SKM-1 treated with dmso at 0.1 percent for 144 hours (cell line): ENCODE results near the gene KCND3.

Experiments
- DNase-seq: peaks from one replicate; lab custom pipeline; 2025; ENCODE audit not compliant: unreplicated experiment; lab: John Stamatoyannopoulos, UW

The KCND3 gene

DNA sequence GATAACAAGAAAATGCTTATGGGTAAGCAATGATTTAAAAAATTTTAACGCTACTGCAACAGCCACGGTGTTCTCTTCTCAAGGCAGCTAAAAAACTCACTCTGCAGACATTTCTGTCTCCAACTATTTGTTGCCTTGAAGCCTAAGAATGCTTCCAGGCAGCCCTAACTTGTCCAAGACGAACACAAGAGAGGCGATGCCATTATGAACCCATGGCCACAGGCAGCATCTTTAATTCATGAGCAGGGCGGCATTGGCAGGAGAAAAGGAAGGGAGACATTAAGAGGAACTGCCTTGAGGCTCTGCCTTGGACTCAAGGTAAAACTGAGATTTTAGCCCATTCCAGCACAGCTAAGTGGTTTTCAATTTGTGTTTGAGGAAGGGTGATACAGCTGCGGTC is 67.5 kb downstream of the KCND3 start:
- no peak for DNase-seq

DNA sequence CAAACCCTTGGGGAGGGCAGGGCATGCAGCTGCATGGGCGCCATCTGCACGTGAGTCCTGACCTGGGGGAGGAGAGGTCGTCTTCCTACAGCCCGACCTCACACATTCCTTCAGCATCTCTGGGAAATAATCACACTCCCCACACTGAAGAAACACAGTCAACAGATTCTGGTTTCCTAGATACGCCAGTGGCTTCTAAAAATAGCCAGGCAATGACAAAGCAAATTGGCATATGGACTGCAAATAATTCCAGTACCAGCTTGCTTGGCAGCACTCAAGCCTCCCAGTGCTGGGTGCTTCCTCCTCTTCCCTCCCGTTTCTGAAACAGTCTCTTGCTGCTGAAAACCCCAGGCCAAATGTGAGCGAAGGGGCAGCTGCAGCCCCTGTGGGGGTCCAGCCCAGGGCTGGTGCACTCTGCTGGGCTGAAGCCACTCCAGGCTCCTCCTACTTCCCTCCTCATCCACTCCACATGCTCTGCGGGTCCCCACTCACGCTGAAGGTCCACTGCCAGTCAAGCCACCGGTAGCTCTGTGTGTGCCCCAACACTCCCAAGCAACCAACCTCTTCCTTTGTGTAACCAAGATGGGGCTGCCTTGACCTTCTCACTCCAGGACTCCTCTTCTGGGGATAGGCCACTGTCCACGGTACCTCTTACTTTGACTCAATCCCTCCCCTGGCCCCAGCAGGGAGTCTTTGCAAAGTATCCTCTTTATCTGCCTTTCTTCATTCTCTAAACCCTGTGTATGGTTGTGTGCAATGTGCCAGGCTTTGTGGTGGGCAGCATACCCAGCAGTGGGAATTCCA is 69.0 kb downstream of the KCND3 start:
- DNase-seq: no peak

GRCh38 chr1:111911776-111912515 is 77.5 kb downstream of the KCND3 start:
- no peak for DNase-seq

DNA sequence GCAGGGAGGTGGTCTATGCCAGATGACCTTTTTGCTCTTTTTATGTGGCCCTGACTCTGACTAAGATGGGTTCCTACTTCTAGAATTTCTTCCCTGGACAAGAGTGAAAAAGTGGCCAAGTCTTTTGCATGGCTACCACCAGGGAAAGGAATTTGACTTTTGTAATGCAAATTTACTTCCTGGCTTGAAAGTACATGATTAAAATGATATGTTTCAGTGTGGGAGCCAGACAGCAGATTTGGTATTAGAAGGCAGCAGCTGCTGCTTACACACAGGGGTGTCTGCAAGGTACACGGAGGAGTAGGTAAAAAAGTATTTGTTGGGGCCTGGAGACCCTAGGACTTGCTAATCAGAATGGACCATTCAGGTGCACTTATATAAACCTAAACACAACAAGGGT is 78.4 kb downstream of the KCND3 start:
- no peak for DNase-seq

DNA sequence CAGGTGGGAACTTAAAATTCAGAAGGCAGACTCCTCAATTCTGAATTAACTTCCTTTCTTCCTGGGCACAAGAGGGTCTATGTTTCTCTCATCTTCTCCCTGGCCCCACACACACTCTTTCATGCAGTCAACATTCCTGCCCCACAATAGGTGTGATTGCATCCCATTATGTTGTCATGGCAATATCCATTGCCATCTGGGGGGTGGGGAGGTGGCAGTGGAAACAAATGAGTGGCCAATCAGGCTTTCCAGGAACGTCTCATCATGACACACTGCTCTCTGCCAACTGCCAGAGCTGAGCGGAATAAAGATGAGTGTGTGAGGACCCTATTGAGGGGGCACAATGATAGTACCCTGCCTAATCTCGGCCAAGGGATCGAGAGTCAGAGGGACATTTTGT is 80.4 kb downstream of the KCND3 start:
- no peak for DNase-seq

- no peak for DNase-seq
These were observed 81.4 kb downstream of the KCND3 start for GRCh38 chr1:111908011-111908621.

DNA sequence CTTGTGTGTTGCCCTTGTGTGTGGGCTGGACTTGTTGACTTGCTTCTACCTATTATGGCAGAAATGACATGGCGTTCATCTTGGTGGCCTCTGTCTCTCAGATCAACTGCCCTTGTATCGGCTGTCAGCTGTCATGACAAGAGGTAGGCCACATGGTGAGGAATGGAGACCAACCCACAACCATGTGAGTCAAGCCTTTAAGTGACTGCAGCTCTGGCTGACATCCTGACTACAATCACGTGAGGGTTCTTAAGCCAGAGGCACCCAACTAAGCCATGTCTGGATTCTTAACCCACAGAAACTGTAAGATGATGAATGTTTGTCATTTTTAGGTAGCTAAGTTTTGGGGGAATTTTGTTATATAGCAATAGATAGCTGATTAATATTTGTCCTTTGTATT is 82.1 kb downstream of the KCND3 start:
- DNase-seq: no peak

DNA sequence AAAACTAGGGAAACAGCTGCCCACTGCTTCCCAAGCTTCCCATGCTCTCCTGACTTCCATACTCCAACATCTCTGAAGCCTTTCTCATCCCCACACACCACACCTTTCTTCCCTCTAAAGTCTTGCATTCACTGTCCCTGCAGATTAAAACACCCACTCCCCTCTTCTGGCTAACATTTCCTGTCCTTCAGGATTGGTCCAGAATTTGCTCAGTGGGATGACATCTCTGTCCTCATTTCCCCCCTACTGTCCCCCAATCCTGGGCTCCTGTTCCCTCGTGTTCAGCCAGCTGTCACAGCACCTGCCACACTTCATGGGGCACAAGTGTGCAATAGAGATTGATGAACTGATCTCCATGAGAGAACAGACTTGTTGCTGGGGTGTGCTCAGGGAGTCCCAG is 82.7 kb downstream of the KCND3 start:
- DNase-seq: no peak

DNA sequence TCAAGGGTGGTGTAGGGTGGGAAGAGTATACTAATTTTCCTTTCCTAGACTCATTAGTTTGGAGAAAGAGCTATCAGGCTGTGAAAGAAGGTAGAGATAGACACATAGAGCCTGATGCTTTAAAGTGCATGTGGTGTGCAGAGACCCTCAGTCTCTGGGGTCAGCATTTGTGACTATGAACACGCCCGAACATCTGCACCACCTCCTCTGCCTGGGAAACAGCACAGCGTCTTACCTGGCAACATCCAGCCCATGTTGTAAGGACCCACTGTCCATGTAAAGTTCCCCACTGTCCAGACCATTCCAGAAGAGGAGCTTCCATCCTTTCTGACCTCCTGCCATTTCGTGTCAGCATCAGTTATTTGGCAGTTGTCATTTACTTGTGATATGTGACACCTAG is 83.4 kb downstream of the KCND3 start:
- DNase-seq: no peak

- DNase-seq: no peak
These were observed 84.8 kb downstream of the KCND3 start for GRCh38 chr1:111904478-111905218.

GRCh38 chr1:111903871-111904449 is 85.5 kb downstream of the KCND3 start:
- no peak for DNase-seq

- DNase-seq: no peak
These were observed 86.2 kb downstream of the KCND3 start for GRCh38 chr1:111903148-111903870.

GRCh38 chr1:111895469-111895868 is 94.0 kb downstream of the KCND3 start:
- no peak for DNase-seq

DNA sequence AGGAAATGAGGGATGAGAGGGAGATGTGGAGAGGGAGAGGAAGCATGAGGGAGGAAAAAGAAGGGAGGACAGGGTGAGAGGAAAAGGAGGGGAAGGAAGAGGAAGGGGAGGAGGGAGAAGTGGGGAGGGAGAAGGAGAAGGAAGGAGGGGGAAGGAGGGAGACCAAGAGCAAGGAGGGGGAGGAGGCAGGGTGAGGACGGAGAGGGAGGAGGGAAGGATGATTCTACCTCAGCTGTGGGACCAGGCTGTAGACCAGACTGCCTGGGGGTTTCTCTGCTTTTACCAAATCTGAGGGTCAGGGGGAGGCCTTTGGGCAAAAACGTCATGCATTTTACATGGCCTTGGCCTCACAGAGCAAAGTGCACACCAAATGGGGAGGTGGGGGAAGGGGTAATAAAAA is 94.5 kb downstream of the KCND3 start:
- DNase-seq: no peak

DNA sequence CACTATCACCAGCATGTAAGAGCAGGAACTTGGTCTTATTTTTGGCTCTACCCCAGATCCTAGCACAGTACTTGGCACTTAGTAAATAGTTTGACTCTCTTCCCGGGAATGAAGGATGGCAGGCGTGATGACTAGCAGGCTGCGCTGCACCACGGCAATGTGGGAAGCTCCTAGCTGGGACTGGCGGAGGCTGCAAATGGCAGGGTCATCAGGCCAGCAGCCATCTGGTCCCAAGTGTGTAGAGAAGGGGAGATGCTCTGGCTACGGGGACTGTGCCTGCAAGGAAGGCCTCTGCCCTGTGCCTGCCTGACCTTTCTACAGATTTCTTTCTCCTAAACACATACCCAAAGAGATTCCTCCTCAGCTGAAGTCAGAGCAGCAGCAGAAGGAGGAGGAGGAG is 95.0 kb downstream of the KCND3 start:
- DNase-seq: no peak

GRCh38 chr1:111891566-111891965 is 97.9 kb downstream of the KCND3 start:
- DNase-seq: no peak

DNA sequence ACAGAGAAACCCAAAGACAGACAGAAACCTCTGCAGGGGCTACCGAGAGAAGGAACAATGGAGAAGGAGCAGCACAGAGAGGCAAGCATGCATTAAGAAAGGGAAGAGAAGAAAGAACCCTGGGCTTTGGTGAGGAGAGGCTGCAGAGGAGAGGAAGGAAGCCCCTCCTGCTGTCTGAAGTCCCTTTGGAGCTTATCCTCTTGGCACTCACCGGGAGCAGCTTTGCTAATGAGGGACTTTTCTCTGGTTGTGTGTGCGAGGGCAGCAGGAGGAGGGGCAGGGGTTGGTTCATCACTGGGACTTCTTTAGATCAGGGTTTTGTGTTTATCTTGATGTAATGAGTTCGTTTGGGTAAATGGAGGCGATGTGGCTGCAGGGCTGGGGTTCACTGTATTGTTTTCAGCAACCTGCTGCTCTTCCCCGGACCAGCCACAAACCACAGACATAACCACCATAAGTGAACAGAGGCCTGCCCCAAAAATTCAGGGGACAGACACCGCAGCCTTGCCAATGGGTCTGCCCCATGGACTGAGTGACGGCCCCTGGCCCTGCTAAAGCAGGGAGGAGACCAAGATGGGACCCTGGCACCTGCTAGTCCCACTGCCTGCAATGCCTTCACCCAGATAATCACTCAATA is 100.6 kb downstream of the KCND3 start:
- DNase-seq: no peak

DNA sequence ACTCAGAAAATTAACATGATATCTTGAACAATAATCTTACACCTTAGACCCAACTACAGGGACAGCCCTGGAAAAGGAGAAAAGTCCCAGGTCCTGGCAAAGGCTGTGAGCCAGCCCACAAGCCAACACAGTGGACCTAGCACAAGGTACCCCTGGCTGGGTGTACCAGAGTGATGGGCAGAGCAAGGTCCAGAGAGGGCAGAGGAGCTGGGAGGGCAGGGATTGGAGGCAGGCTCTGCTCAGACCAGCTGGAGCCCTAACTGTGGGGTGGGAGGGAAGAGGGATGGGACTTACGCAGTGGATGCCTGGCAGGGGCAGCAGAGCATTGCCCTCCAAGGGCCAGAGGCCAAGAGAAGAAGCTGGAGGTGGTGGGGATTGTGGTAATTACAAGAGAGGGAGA is 101.6 kb downstream of the KCND3 start:
- DNase-seq: no peak

DNA sequence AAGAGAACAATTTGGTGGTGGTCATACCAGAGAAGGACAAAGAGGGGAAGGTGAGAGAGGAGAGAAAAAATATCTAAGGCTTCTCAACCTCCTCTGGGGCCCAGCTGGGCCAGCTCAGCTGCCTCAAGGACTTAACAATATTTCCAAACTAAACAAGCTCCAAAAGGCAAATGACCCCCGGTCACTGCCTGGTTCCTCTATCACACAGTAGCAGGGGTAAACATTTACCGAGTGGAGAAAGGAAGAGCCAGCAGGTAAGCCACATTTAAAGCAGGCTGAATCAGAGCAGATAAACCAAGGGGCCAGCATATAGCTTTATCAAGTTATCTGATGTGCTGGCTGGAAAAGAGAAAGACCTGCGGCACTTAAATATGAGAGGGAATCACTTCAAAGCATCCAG is 102.1 kb downstream of the KCND3 start:
- no peak for DNase-seq

- DNase-seq: no peak
These were observed 102.7 kb downstream of the KCND3 start for GRCh38 chr1:111886741-111887140.
